HG03064 (cell line): ENCODE results near the gene TMEM167A.
A peak's percentile ranks its signal among the peaks of the same experiment; 100 is the strongest.
"Not testable (repeated sequence)": the region's sequence is repeated elsewhere in the genome, so short reads cannot be mapped to it uniquely, and the experiment has no call there.

Source experiments
- ATAC-seq: cut with Tn5 transposase; IDR thresholded peaks from one replicate; pipeline ENCODE4 v1.9.1; 2021; ENCODE audit warnings: low read depth; ENCODE audit not compliant: unreplicated experiment

TMEM167A gene

GRCh38 chr5:83092619-83093018 is 15.4 kb upstream of the TMEM167A start:
- ATAC-seq, result no peak

- no peak for ATAC-seq
These were observed 13.0 kb upstream of the TMEM167A start for GRCh38 chr5:83090169-83090568.

GRCh38 chr5:83085106-83085505 is 7.9 kb upstream of the TMEM167A start:
- ATAC-seq, result no peak

GRCh38 chr5:83084336-83084735 is 7.1 kb upstream of the TMEM167A start:
- ATAC-seq, result no peak

GRCh38 chr5:83082750-83083149 is 5.6 kb upstream of the TMEM167A start:
- ATAC-seq, result no peak

- peak; percentile 9 for ATAC-seq
These were observed 568 bp upstream of the TMEM167A start for GRCh38 chr5:83077662-83078261.

- no peak for ATAC-seq
These were observed 4.2 kb downstream of the TMEM167A start for GRCh38 chr5:83072966-83073365.

GRCh38 chr5:83071286-83072051 is 5.7 kb downstream of the TMEM167A start:
- ATAC-seq, result no peak

- ATAC-seq, result no peak
These were observed 7.9 kb downstream of the TMEM167A start for GRCh38 chr5:83069096-83069799.

GRCh38 chr5:83067377-83067776 is 9.8 kb downstream of the TMEM167A start:
- ATAC-seq, result not testable (repeated sequence)

GRCh38 chr5:83066548-83067110 is 10.6 kb downstream of the TMEM167A start:
- no peak for ATAC-seq

- ATAC-seq, result no peak
These were observed 17.9 kb downstream of the TMEM167A start for GRCh38 chr5:83059341-83059740.

GRCh38 chr5:83058726-83059125 is 18.5 kb downstream of the TMEM167A start:
- no peak for ATAC-seq

GRCh38 chr5:83055166-83055565 is 22.0 kb downstream of the TMEM167A start:
- ATAC-seq, result no peak

- no peak for ATAC-seq
These were observed 26.4 kb downstream of the TMEM167A start for GRCh38 chr5:83050723-83051340.

GRCh38 chr5:83049370-83049885 is 27.8 kb downstream of the TMEM167A start:
- ATAC-seq, result no peak

GRCh38 chr5:83048811-83049210 is 28.4 kb downstream of the TMEM167A start:
- no peak for ATAC-seq

- no peak for ATAC-seq
These were observed 28.9 kb downstream of the TMEM167A start for GRCh38 chr5:83048277-83048676.

GRCh38 chr5:83044926-83045325 is 32.3 kb downstream of the TMEM167A start:
- no peak for ATAC-seq

GRCh38 chr5:83042507-83042906 is 34.7 kb downstream of the TMEM167A start:
- no peak for ATAC-seq

GRCh38 chr5:83038924-83039323 is 38.3 kb downstream of the TMEM167A start:
- ATAC-seq, result no peak
